Activated T-cell treated with anti-CD3 and anti-CD28 coated beads, Interleukin-2, amount 50 U/mL, for 48 hours (primary cell): ENCODE data around the gene EGR1.

Experiments used
- DNase-seq, 2 experiments: peaks; one replicate each; pipeline ENCODE4 v3.0.0-alpha.2; 2020

Gene EGR1

DNA sequence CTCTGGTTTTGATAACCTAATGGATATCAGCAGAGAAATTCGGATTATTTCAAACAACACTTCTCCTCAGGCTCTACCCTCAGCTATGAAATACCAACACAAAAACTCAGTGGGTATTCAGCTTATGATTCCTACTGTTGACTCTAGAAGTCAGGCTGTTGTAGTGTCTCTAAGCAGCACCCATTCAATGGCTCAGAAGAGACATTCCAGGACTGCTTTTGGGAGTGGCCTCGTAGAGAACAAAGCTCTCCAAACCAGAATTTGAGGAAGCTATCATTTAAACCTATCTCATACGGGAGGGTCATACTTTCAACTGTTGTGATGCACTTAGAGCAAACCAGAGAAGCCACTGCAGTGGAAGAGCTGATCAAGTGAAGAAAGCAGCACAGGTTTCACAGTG is 43.7 kb downstream of the EGR1 start:
- no peak for DNase-seq

DNA sequence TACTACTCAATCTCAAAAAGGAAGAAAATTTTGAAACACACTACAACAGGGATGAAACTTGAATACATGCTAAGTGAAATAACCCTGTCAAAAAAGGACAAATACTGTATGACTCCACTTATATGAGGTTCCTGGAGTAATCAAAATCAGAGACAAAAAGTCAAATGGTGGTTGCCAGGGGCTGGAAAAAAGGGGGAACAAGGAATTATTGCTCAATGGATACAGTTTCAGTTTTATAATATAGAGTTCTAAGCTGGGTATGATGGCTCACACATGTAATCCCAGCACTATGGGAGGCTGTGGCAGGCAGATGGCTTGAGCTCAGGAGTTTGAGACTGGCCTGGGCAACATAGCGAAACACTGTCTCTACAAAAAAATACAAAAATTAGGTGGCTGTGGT is 48.7 kb downstream of the EGR1 start:
- DNase-seq, result no peak

DNA sequence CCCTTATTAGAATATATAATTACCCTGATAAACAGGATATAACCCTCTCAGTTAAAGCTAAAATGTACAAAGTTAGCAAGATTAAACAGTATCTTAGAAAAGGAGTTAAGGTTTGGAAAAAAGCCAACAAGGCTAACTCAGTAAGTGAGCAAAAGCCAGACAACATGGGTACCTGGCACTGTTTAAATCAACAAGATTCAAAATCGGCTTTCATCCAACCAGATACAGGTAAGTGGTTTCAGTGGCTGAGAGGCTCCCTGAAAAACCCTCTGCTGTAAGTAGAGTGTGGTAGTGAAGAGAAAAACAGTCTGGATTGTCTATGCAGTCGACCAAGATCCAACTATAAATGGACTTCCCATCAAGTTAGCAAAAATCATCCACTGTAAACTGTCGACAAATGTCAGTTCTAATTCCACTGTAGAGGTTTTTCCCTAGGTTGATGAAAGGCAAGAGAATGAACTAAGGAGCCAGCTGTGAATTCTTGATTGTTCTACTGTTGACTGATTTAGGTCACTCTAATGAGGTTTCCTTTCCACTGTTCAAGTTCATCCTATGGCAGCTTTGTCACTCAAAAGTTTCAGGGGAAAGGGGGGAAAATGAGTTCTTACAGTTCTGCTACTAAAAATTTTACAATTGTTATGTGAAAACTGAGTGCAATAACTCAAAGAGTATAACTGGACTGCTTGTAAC is 50.4 kb downstream of the EGR1 start:
- no peak for DNase-seq

DNA sequence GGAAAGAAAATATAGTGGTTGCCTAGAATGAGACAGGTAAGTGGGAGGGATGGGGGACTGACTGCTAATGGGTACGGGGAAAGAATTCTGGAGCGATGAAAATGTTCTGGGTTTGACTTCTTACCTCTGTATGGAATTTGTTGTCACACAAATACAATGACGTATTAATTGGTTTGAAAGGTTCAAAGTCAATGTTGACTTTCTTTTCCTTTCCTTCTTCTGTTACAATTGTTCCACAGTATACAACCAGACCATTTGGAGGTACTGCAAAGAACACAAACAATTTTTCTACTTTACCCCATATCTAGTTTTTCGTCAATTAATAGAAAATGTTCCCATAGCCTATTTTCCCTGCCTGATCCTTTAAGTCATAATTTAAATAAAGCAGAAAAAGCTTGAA is 52.2 kb downstream of the EGR1 start:
- no peak for DNase-seq
